CD4-positive, alpha-beta T cell treated with Interleukin-15 for 4 hours (primary cell): ENCODE measurements around the gene SOX6.
"Not testable (repeated sequence)": the region's sequence is repeated elsewhere in the genome, so short reads cannot be mapped to it uniquely, and the experiment has no call there.

ENCODE experiments used
- DNase-seq: peaks from one replicate; pipeline ENCODE4 v3.0.0-alpha.2; 2020; ENCODE audit warnings: low spot score

The SOX6 gene

DNA sequence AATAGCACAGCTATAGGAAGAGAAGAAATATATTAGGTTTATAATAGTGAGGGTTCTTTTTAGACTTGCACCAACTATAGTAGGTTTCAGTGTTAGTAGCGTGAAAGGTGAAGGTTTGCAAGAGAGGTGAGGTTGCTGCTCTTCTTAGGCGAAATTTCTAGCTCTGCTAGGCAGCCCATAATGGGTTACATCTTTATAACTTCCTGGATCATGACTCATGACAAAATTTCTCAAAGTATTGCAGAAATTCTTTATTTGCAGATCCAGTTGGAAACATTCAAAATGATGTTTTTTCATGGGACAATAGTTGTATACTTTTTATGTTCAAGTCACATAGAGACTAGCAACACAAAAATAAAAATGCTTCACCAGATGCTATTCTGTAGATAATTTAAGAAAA lies 260.0 kb downstream of the SOX6 start:
- no peak for DNase-seq

DNA sequence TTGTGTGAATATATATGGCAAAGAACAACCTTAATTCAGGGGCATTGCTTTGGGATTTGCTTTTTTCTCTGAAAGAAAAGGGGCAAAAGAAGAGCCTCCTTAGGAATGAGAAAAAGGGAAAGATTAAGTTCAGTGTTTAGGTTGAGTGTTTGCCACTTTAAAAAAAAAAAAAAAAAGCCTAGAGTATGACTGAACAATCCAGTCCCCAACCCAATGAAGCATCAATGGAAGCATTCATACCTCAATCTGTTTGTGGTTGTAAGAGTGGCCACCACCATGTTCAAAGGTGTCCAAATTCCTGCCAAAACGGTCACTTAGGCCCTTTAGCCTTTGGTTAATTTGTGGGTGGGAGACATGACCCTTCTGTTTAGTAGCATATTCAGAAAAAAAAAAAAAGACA lies 260.6 kb downstream of the SOX6 start:
- DNase-seq: no peak

DNA sequence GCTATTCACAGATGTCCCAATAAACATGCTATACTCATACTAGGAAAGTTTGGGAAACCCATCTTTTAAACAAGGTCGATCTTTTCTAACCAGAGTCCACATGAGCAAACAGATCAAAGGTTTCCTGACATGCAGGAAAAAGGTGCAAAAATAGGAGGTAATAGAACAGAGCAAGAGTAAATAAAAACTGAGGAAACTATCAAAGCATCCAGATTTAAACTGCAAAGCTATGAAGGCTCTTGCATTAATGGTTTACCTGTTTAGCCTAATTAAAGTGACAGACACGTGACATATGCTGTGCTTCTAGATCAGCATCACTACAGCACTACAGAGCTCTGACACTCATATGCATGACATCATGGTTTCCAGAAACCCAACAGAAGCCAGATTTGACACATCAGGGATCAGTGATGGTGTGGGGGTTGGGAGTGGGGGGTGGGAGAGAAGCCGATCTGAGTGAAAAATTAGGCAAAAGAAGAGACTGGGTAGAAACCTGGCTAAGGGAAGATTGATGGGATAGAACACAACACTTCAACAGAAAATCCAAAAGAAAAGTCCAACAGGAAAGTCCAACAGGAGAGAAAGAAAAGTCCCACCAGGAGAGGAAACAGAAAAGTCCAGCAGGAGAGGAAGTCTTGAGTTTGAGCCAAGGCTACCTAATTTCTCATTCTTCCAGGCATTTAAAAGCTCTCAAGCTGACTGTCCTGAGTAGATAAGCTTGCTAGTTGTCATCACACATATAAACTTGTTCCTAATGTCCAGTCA lies 262.3 kb downstream of the SOX6 start:
- no peak for DNase-seq

DNA sequence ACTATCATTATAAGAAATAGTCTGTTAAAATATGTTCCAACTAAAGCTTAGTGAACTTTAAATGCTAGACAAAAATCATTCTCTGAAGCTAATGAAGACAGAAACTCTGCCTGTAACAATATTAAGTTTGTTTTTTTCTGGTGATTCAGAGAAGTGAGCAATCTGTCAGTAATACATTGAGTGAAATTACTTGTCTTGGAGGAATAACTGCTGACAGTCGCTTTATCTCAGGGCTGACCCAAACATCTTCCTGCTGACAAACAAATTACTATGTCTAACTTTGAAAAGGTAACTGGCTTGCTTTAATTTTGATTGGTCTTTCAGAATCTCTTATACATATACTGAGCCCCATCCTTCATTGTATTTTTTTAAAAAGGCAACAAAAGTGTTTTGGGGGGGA lies 264.5 kb downstream of the SOX6 start:
- DNase-seq: no peak

DNA sequence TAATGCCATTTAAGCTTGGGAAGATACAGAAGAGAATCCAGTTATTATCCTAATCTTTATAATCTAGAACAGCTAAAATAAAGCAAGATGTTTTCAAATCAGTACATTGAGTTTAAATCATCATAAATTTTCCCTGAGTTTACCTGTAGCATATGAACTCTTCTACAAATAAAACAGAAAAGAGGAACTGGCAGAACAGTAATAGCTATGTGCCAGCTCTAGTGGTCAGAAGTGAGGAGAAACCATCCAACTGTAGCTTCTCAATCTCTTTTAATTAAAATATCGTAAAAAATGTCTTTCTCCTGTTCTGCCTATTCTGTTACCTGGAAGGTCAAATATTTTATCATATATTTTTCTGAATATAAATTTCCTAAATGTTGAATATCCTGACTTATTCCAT lies 266.9 kb downstream of the SOX6 start:
- no peak for DNase-seq

DNA sequence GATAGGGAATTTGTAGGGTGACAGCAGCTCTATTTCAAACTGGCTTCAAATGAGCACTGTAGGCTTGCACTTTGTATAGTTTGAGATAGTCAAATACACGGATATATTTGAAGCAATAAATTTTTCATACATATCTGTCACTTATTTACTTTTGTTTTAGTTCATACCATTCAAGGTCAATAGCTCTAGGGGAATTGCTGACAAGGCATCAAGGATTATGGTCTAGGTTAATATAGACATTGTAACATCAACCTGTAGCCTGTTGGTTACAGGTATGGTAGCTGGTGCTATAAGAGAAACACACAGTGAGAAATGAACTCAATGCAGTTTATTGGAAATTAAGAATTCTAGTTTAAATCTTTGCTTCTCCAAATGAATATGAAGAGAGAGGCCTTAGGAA lies 267.6 kb downstream of the SOX6 start:
- no peak for DNase-seq

DNA sequence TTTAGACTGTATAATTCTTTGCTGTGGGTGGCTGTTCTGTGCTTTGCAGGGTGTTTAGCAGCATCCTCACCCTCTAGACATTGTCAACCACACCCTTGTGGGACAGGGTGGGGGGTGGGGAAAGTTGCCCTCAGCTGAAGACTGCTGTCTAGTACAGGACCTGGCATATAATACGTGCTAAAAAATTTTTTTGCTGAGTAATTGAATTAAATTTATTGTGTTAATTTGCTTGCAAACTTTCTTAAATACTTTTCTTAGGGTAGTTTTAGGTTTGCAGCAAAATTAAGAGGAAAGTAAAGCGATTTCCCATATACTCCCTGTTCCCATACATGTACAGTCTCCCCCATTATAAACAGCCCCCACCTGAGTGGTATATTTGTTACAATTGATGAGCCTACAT lies 268.5 kb downstream of the SOX6 start:
- DNase-seq: no peak

DNA sequence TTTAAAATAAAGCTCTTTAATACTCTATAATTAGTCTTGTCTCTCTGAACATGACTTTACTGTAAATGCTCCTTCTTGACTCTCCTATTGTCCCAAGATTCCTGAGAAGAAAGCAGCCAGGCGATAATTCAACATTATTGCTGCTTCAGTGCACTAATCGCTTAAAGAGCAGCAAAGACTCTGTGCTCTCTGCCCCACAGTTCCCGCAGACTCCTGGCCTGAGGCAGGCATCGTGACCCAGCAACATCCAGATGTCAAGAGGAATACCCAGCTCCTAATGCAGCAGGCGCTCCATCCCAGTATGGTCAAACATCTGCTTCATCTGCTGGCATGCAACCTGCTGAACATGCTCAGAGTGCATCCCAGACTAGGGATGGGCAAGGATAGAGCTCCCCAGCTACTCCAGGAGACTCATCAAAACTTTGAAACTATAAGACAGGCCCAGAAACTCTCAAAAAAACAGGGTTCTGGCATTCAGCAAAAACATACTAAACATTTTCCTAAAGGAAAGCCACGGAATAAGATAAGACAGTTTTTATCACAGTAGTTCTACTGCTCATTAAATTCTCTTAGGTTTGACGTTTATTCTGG lies 270.0 kb downstream of the SOX6 start:
- DNase-seq: no peak

DNA sequence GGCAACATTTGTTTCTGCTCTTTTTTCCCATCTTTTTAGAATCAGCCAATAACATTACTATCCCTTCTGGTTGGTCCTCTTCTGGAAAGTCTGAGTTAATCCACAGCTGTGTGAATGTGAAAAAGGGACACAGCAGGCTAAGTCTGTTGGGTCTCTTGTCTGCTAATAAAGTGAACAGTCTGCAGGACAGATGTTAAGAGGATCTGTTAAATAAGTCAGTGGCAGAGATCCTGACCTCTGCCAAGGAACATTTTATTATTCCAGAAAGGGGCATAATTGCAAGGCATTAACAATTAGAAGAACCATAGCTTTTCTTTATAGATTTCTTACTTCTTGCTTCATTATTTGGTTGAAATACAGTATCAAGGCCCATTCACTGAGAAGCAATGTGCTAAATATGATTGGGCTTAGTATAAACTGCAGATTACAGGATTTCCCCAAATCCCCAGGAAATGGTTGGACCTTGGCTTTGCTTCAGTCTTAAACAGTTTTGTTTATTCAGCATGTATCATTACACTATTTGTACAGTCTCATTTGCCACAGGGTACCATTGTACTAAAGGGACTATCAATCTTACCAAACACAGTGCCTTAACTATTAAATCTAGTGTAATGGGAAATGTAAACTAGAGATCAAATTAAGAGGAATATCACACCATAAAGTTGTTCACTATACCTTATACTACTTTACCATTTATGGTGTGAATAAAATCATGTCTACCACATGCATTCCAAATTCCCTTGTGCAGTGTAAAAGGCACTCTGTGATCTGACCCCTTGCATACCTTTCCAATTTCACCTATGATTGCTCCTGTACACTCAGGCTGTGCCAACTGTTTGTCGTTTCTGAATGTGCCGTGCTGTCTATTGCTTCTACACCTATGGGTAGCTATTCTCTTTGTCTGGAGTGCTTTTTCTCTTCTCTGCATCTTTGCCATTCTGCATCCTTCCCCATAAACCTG lies 274.0 kb downstream of the SOX6 start:
- DNase-seq: no peak

DNA sequence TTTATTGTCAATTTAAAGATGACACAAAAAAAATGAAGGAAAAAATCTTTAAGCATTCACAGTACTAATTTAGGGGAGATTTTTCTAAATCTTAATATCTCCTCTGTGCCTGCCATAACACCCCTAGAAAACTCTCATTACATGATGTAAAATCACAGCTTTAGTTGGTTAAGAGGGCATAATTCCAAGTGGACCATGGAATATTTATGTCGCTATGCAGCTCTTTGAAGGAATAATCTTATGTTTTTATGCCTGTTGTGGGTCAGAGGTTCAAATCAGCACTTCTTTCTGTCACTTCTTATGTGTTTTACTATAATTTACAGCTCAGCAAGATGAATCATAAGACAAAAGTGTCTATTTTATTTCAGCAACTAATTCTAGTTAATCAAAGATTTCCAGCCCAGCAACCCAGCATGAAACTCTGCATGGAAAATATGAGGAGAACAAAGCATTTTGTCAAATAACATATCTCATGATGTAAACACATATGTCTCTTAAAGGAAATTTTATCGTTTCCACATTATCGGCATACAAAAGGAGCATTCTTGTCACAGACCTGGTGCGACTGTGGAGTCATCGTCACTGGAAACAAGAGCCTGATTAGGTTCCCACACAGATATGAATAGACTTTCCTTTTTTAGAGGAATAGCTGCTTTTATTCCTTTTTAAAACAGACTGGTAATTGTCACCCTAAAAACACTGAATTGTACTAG lies 274.8 kb downstream of the SOX6 start:
- DNase-seq: no peak

DNA sequence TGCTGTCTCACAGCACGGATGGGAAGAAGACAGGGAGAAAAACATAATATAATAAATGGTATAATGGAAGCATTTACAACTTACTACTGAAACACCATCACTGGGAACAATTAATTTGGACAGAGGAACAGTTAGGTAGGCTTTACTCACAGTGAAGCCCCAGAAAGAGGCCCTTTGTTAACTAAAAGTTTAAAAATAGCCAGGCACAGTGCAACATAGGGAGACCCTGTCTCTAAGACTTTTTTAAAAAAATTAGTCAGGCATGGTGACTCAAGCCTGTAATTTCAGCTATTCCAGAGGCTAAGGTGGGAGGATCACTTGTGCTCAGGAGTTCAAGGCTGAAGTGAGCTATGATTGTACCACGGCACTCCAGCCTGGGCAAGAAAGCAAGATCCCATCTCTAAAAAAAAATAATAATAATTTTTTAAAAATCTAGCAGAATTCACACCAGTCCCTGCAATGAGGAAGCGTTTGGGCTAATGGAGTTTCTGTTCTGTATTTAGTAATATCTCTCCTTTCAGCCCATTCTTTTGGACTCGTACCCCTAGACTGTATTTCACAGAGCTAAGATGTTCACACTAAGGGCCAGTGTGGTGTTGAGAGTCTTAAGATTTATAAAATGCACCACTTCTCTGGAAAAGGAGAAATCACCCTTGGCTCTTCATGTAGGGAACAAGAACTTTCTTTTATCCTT lies 275.5 kb downstream of the SOX6 start:
- no peak for DNase-seq

DNA sequence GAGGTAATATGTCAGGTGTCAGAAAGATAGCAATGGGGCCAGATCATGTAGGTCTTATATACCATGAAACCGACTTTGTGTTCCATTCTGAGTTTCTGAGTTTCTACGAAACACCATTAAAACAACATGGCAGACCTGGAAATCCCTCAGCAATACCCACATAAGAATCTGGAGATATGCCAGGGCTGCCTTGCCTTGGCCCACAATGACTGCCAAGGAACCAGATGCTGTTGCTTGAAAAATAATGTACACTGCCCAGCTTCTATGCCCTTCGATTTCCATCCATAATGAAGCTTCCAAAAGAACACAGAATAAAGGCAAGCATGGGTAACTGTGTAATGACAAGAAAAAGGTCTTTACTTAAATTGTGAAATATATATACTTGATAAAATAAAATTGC lies 277.4 kb downstream of the SOX6 start:
- DNase-seq: no peak

DNA sequence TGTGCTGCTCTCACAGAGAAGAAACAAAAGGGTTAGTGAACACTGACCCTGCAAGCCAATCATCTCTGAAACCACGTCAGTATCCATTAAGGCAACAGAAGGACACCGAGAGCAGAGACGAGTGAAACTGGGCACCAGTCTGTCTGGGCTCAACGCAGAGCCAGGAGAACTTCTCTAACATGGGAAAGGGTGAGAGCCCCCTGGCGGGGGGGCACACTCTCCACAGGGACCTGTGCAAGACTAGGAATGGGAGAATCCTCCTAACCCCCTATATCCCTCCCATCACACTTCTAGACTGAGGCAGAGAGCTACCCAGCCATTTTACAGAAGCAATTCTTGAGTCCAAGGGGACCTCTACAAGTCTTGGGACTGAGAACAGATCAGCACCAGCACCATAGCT lies 285.8 kb downstream of the SOX6 start:
- DNase-seq: no peak

DNA sequence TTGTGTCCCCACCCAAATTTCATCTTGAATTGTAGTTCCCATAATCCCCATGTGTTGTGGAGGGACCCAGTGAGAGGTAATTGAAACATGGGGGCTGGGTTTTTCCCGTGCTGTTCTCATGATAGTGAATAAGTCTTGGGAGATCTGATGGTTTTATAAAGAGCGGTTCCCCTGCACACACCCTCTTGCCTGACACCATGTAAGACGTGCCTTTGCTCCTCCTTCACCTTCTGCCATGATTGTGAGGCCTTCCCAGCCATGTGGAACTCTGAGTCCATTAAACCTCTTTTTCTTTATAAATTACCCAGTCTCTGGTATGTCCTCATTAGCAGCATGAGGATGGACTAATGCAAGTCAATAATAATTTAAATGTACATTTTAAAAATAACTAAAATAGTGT lies 289.1 kb downstream of the SOX6 start:
- DNase-seq: not testable (repeated sequence)

DNA sequence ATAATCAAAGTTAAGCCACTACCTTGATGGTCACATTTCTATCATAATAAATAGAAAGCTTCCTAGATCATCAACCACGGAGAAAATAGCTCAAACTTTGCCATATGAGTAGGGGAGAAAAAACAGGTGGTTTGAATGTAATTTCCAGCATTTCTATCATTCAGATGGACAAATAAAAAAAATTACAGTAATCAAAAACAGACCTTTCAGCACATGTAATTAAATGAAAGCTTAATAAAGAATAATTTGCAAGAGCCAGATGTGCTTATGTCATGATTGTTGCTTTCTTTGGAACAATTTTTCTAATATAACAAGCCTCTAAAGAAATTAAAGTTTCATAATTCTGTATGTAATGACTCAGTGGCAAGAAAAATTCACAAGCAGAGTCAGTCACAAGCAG lies 297.0 kb downstream of the SOX6 start:
- DNase-seq: no peak

DNA sequence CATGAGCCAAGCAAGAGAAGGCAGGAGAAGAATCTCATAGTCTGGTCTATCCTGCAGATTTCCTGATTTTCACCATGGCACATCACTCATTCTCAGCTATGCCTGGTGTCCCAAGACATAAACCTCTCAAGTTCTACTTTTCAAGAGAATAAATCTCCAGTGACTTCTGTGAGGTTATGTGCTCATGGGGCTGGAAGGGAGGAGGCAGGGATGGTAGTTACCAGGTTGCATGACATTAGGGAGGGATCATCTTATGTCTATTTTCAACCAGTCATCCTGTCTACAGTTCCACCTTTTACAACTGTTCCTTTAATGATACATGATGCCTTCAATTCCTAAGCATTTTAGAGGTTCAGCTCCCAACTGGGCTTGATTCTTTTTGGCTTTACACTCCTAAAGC lies 297.7 kb downstream of the SOX6 start:
- no peak for DNase-seq

DNA sequence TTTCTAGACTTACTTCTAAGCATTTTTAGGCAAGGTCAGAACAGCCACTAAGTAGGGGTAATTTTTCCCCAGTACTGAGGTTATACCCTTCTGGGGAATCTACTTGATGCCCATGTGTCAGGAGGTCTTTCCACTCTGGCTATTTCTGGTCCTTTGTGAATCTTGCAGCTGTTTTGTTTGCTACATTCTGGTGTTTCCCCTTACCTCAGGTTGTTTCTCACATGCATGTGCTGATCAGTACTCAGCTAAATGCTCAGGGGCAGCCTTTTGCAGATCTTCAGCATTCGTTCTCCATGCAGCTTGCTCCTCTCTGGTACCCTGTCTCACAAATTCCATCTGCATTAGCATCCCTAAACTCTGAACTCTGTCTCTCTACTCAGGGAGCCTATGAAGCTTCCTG lies 303.6 kb downstream of the SOX6 start:
- no peak for DNase-seq

DNA sequence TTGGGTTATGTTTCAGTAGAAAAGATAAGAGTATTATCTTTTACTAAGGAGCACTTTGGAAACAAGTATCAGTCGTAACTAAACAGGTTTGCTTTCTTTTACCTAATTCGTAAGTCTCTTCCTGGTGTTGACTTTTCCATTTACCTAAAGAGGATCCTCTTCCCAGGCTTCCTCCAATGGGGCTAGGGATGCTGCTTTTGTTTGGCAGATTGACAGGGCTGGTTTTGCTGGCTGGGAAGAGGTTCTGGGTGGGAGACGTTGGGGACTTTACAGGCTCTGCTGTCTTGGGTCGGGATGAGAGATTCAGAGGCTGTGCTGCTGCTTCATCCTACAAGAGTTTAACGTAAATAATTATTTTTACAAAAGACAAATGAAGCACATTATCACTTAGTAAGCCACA lies 306.7 kb downstream of the SOX6 start:
- DNase-seq: no peak

DNA sequence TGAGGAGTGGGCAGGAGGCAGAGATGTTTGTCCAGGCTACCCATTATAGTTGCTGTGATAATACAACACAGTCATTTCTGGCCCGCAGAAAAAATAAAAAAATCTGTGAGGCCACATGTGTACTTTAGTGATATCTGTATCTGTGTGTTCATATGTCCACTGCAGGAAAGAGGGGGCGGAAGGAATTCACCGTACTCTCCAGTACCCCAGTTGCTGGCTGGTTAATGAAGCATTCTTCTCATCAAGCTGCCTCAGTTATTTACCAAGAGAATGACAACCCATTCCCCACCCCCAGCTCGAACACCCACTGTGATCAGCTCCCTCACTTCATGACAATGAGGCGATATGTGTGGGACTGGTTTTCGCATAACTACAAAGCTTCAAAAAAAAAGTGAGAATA lies 309.3 kb downstream of the SOX6 start:
- DNase-seq: no peak

DNA sequence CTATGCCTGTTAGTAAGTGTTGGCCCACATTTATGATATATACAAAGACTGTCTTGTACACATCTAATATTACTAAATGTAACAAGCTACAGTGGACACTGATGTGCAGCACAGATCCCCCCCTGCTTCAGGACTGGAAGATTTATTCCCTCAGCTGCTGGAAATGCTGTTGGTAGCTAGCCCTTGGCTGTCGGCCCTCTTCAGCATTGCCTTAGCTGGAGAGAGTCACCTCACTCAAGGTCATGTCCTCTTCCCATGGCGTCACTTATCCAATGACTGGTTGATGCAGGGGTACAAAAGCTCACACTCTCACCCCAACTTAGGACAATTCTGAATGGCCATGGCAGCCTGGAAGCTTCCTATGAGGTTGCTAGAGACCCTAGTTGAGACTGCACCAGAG lies 312.7 kb downstream of the SOX6 start:
- DNase-seq: no peak

DNA sequence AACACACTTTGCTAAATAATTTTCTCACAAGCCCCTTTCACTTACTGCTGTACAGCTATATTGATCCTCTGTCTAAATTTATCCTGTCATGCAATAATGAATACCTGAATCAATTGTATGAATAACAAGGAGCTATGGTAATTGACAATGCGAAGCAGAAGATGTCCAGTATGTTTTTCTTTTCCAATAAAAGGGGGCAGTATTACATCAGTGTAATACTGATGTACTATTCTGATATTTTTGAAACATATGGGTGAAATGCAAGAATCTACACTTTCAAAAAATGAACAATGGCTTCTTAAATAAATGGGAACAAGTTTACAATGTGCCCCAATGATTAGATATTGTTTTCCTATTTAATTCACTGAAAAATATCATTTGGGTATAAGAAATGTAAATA lies 315.1 kb downstream of the SOX6 start:
- DNase-seq: no peak

DNA sequence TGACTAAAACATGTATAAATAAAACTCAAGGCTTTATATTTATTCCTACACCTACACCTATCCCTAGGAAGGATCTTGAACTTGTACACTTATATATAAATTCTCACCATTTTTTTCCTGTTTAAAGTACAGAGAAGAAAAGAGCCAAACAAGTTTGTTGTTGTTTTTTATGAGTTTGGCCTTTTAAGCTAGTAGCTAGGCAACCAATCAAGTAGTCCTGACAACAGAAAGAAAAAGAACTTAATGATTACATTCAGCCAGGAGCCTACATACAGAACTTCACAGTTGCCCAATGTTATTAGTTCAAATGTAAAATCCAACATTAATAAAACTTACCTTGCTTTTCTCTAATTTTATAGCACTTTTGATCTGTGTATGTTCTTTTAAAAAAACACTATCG lies 316.2 kb downstream of the SOX6 start:
- DNase-seq: no peak
